Eye (tissue), 1 donor: Measurements from ENCODE around the gene KREMEN1.

Experiments
- DNase-seq: peaks from one replicate; pipeline ENCODE4 v3.0.0-alpha.2; 2015

The KREMEN1 gene

GRCh38 chr22:29136782-29137700 is 64.2 kb downstream of the KREMEN1 start:
- DNase-seq = peak; percentile 65

DNA sequence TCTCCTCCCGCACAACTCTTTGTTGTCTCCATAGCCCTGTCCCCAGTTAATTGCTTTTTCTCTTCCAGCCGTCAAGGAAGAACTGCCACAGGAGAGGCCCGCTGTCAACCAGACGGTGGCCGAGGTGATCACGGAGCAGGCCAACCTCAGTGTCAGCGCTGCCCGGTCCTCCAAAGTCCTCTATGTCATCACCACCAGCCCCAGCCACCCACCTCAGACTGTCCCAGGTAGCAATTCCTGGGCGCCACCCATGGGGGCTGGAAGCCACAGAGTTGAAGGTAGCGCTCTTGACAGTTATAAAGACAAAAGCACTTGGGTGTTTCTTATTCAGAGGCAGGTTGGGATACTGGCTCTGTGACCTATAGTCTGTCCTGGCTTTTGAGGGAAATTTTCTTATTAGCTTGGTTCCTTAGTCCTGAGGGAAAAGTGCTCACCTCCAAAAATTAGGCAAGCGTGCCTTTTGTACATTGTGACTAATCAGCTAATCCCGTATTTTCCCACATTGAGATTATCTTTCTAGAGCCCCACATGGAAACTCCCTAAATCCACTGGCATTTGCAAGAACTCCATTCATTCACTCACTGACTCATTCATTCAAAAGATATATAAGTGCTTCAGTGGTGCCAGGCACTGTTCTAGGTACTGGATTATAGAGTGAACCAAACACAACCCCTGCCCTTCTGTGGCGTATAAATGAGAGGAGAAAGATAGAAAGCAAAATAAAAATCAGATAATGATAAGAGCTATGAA is 65.9 kb downstream of the KREMEN1 start:
- no peak for DNase-seq

DNA sequence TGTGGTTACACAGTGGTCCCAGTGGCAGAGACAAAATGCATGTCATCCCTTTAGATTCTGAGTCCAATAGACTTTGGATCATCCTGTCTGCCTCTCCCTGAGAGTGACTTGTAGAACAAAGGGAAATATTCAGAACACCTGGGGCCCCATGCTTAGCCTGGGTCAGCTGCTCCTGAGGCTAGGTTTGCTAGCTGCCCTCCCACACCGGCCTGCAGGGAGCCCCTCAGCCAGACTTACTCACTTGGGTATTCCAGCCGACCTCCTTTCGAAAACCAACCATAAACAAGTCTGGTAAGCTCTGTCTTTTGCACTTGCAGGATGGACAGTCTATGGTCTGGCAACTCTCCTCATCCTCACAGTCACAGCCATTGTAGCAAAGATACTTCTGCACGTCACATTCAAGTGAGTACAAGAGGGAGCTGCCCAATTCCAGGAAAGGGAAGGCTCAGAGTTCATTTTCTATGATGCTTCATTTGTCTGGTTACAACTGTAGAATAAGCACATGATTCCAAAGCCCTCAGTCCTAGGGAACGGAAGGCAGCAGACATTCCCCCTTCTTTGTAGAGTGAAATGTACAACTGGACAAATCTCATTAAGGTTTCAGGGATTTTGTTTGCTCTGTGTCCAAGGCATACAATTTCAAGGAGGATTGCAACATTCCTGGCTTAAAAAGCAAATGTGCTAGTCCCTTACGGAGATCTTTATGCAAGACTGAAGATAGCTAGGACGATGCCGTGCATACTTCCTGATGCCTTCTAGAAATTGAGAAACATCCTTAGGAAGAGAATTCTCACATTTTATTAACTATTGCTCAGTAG is 67.3 kb downstream of the KREMEN1 start:
- DNase-seq = no peak

- DNase-seq = no peak
Measured at GRCh38 chr22:29141078-29141688, 68.3 kb downstream of the KREMEN1 start.

DNA sequence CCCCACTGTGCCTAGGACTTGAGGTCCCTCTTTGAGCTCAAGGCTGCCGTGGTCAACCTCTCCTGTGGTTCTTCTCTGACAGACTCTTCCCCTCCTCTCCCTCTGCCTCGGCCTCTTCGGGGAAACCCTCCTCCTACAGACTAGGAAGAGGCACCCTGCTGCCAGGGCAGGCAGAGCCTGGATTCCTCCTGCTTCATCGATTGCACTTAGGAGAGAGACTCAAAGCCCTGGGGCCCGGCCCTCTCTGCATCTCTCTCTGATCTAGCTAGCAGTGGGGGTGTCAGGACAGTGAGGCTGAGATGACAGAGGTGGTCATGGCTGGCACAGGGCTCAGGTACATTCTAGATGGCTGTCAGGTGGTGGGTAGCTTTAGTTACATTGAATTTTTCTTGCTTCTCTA is 69.3 kb downstream of the KREMEN1 start:
- no peak for DNase-seq

GRCh38 chr22:29143941-29144785 is 71.3 kb downstream of the KREMEN1 start:
- DNase-seq = peak; percentile 63

GRCh38 chr22:29144786-29145160 is 71.9 kb downstream of the KREMEN1 start:
- DNase-seq = no peak

DNA sequence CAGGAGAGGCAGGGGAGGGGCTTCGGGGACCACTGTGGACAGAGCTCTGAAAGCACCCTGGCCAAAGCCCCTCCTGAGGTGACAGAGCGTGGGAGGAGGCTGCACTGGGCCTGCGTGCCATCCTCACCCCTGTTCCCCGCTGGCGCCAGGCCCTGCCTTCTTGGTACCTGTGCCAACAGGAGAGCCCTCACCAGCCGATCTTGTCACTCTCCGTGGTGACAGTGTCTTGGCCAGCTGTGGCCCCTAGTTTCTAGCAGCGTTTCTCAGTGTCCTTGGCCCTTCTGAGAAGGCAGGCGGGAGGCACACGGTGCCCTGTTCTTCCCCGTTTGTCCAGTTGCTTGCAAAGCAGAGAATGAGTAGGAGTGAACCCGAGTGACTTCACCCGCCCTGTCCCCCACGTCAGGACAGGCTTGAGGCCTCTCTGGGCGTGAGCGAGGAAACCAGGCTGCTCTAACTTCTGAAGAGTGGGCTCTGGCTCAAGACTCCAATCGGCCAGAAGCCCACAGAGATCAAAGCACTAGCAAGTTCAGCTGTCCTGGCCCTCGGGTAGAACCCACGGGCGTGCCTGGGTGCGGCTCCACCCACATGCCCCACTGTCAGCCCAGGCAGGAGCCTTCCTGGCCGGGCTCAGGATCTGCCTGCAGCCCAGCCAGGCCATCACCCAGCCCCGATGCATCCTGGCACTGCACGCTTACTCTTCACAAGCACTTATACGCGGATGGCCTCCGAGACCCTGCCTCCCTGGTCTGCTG is 72.7 kb downstream of the KREMEN1 start:
- DNase-seq = no peak

GRCh38 chr22:29146091-29146560 is 73.3 kb downstream of the KREMEN1 start:
- no peak for DNase-seq

DNA sequence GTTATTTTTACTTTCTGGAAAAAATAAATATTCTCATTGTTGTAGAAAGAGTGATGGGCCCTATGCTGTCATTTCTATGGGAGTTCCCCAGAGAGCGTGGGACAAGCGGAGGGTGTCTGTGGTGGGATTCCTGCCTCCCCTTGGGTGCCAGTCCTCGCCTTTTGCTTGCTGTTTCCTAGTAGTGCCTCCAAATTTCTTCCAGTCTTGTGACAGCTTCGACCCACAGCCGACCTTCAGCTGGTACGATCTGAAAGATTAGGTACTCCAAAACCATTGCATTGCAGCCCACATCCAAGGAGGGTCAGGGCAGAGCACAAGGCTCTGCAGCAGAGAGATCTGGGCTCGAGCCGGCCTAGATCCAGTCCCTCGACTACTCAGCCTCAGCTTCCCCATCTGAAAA is 73.9 kb downstream of the KREMEN1 start:
- no peak for DNase-seq

DNA sequence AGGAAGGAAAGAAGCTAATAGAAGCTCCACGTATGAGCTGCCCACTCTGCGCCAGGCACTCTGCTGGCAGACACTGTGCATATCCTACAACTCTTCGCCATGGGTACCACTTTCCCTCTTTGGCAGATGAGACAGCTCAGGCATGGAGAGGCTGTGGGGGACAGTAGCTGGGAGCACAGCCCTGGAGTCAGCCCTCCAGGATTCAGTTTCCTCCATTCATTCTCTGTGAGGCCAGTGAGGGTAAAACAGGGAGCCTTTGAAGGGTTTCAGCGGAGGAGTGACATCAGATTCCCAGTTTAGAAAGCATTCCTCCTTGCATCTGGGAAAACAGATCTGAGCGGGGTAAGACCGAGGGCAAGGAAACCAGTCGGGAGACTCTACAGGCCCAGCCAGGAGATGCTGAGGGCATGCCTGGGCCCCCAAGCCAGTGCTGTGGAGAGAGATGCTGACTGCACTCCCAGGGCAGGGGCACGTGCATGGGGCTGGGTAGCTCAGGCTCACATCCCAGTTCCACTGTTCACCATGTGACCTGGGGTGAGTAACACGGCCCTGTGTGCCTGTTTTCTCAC is 74.6 kb downstream of the KREMEN1 start:
- peak; percentile 36 for DNase-seq

- DNase-seq = no peak
Measured at GRCh38 chr22:29148036-29148435, 75.2 kb downstream of the KREMEN1 start.

DNA sequence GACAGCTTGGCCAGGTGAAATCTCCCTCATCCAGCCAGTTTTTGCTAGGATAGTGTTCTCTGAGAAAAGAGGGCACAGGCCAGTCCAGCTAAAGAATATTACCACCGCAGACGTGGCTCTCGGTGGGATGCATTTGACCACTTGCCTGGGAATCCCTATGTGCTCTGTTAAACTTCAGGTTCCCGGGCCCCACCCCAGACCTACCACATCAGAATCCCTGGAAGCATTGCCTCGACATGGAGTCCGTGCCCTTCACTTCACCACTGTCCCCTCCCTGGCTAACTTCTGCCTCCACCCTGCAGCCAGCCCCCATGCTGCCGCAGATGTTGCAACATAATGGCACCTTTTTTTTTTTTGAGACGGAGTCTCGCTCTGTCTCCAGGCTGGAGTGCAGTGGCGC is 76.0 kb downstream of the KREMEN1 start:
- DNase-seq = no peak

- peak; percentile 55 for DNase-seq
Measured at GRCh38 chr22:29149841-29150555, 77.2 kb downstream of the KREMEN1 start.

DNA sequence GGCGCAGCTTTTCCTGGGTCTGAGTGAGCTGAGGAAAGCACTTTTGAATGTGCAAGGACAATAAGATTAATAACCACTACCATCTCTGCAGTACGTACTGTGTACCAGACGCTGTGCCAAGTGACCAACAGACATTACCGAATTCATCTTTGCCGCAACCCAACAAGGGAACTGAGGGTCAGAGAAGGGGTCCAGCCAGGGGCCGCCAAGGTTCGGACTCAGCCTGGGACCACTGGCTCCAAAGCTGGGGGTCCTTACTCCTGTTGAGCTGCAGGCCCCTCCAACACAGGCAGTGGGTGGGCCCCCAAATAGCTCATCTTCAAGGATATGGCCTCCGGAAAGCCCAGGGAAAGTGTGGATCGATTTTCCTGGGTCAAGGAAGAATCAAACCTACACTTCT is 77.9 kb downstream of the KREMEN1 start:
- no peak for DNase-seq

DNA sequence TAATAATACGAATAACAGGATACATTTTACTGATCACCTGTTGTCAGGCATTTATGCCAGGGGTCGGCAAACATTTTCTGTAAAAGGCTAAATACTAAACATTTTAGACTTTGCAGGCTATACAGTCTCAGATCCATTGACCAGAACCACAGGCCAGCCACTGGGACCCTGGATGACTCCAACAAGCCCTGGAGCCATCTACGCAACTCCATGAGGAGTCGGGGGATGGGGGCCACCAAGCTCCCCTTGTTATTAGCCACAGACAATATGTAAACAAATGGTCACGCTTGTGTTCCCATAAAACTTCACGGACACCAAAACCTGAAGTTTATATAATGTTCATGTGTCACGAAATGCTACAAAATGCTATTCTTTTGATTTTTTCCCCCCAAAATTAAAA is 78.5 kb downstream of the KREMEN1 start:
- DNase-seq = no peak

DNA sequence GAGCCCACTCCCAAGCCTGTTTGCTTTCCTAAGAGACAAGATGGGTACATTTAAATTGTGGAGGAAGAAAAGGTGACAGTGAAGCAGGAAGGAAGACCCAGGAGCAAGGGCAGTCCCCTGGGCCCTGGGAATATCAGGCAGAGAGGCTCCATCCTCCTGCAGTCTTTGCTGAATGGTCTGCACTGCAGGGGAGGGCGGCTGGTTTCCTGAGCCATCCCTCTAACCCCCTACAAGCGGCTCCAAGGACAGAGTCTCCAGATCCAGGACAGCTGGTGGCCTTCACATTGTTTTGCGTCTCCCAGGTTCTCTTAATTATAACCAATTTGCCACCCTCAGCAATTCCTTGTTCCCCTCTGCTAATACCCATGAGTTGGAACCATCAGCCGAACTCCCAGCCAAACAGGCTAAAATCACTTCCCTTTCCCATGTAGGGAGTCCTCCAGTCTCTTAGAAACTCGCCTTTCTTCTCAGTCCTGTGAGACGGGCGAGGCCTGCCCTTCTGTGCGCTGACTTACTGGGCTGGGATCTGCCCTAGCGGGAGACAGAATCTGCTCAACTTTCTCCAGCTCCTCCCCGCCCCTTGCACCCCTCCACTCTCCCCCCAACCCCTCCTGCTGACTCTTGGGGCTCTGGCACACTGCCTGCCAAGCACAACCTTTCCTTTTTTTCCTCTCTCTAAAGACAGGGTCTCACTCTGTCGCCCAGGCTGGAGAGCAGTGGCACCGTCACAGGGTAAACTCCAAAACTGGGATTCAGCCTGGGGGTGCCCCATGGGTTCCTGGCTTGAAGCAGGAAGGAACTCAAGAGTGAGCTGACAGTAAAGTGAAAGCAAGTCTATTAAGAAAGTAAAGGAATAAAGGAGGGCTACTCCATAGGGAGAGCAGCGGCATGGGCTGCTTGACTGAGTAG is 79.5 kb downstream of the KREMEN1 start:
- peak; percentile 54 for DNase-seq

DNA sequence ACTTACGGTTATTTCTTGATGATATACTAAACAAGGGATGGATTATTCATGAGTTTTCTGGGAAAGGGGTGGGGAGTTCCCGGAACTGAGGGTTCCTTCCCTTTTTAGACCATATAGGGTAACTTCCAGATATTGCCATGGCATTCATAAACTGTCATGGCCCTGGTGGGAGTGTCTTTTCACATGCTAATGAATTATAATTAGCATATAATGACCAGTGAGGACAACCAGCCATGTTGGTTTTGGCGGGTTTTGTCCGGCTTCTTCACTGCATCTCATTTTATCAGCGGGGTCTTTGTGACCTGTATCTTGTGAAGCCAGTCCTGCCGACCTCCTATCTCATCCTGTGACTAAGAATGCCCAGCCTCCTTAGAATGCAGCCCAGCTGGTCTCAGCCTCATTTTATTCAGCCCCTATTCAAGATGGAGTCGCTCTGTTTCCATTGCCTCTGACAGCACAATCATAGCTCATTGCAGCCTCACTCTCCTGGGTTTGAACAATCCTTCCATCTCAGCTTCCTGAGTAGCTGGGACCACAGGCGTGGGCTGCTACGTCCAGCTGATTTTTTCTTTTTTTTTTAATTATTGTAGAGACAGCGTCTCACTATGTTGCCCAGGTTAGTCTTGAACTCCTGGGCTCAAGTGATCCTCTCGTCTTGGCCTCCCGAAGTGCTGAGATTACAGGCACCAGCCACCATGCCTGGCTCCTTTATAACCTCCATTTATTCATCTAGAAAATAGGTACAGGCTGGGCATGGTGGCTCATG is 80.3 kb downstream of the KREMEN1 start:
- DNase-seq = no peak
